ENCODE data around the gene TSPAN9.

DNA sequence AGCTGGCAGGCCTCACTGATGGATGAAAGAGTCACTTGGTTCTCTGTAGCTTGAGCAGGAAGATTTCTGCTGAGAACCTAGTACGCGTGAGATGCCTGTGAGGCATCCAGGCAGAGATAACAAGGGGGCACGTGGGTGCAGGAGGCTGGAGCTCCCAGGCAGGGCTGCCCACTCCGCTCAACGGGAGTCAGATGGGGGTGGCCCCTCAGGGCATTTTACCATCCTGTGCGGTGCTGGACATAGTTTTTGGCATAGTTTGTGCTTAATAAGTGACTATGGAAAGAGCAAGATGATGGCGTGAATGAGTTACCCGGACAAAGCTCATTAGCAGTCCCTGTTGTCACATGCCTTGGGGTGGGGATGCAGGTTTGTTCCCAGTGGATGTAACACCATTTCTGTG, 182.8 kb downstream of the TSPAN9 start:
- TF ChIP-seq, protein P1, sequence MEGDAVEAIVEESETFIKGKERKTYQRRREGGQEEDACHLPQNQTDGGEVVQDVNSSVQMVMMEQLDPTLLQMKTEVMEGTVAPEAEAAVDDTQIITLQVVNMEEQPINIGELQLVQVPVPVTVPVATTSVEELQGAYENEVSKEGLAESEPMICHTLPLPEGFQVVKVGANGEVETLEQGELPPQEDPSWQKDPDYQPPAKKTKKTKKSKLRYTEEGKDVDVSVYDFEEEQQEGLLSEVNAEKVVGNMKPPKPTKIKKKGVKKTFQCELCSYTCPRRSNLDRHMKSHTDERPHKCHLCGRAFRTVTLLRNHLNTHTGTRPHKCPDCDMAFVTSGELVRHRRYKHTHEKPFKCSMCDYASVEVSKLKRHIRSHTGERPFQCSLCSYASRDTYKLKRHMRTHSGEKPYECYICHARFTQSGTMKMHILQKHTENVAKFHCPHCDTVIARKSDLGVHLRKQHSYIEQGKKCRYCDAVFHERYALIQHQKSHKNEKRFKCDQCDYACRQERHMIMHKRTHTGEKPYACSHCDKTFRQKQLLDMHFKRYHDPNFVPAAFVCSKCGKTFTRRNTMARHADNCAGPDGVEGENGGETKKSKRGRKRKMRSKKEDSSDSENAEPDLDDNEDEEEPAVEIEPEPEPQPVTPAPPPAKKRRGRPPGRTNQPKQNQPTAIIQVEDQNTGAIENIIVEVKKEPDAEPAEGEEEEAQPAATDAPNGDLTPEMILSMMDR (IDR thresholded peaks at IDR 0.05), result no peak
- TF ChIP-seq EZH2phosphoT487 (IDR thresholded peaks at IDR 0.05), result no peak
